A549 (cell line): ENCODE data around the gene ARHGAP25.
A peak's percentile ranks its signal among the peaks of the same experiment; 100 is the strongest.

Source experiments
- CEBPB ChIP-seq, 2 experiments: fragments of >200 bp in 1 of 2; sonication (Bioruptor Twin) in 1 of 2; formaldehyde crosslinking in 1 of 2; IDR thresholded peaks; 2 replicates each; pipeline ENCODE4 v1.6.1; 2012 to 2016
- CHD2 ChIP-seq: fragments of 150-350 bp; IDR thresholded peaks from 2 replicates; pipeline ENCODE4 v1.6.1; 2014; ENCODE audit warnings: low read length; ENCODE audit not compliant: partially characterized antibody
- HOXA7 ChIP-seq: fragments of 250-450 bp; sonication (Bioruptor Pico); IDR thresholded peaks from 2 replicates; pipeline ENCODE4 v1.5.0; 2020; ENCODE audit warnings: mild to moderate bottlenecking, moderate library complexity
- JUNB ChIP-seq: fragments of >200 bp; sonication (Bioruptor Twin); formaldehyde crosslinking; IDR thresholded peaks from 2 replicates; pipeline ENCODE4 v1.6.1; 2016
- KDM5A ChIP-seq: fragments of 200-600 bp; sonication (generic); IDR thresholded peaks from 2 replicates; pipeline ENCODE4 v1.6.1; 2016; ENCODE audit warnings: antibody characterized with exemption, mild to moderate bottlenecking
- MAFK ChIP-seq: fragments of 450-650 bp; IDR thresholded peaks from 2 replicates; pipeline ENCODE4 v1.6.1; 2014; ENCODE audit not compliant: partially characterized antibody
- MAZ ChIP-seq: fragments of 150-350 bp; IDR thresholded peaks from 2 replicates; pipeline ENCODE4 v1.6.1; 2014; ENCODE audit warnings: antibody characterized with exemption, low read depth, low read length, borderline replicate concordance
- POLR2A ChIP-seq: IDR thresholded peaks from 2 replicates; pipeline ENCODE4 v1.6.1; 2012; ENCODE audit warnings: mild to moderate bottlenecking, low read length
- RCOR1 ChIP-seq: fragments of 150-350 bp; IDR thresholded peaks from 2 replicates; pipeline ENCODE4 v1.6.1; 2014; ENCODE audit warnings: antibody characterized with exemption, low read length, low read depth
- SMC3 ChIP-seq: fragments of >200 bp; sonication (Bioruptor Twin); formaldehyde crosslinking; IDR thresholded peaks from 3 replicates; pipeline ENCODE4 v1.6.1; 2018; ENCODE audit warnings: inconsistent platforms
- TF ChIP-seq, protein P1 (sequence below): fragments of 450-650 bp; IDR thresholded peaks from 2 replicates; pipeline ENCODE4 v1.6.1; 2014; ENCODE audit warnings: antibody characterized with exemption
- TF ChIP-seq, protein P2 (sequence below): fragments of >200 bp; sonication (Bioruptor Twin); formaldehyde crosslinking; IDR thresholded peaks from 3 replicates; pipeline ENCODE4 v1.5.1; 2016
- TF ChIP-seq, protein P3 (sequence below): fragments of 200-600 bp; sonication (generic); IDR thresholded peaks from 2 replicates; pipeline ENCODE4 v1.6.1; 2016; ENCODE audit warnings: antibody characterized with exemption, mild to moderate bottlenecking, moderate library complexity

DNA sequence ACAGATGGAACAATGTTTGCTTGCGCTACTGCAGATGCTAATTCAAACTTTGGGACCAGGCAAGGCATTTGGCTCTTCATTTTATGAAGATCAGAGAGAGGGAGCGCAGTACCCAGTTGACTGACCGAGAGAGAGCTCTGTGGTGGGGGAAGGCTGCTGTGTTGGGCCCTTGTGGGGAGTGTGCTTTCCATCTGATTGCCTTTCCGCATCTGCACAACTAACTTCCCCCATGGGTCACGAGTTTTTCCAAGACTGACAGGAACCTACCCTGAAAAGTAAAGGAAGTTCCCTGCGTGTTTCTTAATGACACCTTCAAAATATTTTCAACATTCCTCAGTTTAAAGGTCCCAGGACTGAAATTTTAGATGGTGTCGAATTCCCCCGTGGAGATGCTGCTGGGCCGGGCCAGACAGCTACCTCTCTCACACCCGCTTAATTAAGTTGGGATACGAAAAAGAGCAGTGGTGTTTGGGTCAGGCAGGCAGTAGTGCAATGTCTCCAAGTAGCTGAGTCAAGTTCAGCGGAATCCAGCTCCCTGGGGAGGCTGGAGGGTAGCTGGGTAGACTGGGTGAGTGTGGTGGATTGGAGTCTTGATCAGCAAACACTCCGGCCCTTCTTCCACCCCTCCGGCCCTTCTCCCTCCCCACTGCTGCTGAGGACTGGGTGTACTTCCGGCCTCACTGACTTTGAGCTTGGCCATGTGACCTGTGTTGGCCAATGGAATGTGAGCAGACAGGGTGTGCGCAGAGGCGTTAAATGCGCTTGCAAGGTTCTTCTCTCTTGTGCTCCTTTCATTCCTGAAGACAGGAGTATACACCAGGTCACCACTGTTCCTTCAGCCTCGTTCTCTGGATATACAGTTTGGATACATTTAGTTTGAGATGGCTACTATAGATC is 2.3 kb upstream of the ARHGAP25 start:
- TF ChIP-seq JUNB: no peak
- no peak for TF ChIP-seq SMC3
- TF ChIP-seq, protein P1, sequence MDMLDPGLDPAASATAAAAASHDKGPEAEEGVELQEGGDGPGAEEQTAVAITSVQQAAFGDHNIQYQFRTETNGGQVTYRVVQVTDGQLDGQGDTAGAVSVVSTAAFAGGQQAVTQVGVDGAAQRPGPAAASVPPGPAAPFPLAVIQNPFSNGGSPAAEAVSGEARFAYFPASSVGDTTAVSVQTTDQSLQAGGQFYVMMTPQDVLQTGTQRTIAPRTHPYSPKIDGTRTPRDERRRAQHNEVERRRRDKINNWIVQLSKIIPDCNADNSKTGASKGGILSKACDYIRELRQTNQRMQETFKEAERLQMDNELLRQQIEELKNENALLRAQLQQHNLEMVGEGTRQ: 0 out of 2 replicates have a peak, but pooled peaks have one; percentile 10
- TF ChIP-seq, protein P2, sequence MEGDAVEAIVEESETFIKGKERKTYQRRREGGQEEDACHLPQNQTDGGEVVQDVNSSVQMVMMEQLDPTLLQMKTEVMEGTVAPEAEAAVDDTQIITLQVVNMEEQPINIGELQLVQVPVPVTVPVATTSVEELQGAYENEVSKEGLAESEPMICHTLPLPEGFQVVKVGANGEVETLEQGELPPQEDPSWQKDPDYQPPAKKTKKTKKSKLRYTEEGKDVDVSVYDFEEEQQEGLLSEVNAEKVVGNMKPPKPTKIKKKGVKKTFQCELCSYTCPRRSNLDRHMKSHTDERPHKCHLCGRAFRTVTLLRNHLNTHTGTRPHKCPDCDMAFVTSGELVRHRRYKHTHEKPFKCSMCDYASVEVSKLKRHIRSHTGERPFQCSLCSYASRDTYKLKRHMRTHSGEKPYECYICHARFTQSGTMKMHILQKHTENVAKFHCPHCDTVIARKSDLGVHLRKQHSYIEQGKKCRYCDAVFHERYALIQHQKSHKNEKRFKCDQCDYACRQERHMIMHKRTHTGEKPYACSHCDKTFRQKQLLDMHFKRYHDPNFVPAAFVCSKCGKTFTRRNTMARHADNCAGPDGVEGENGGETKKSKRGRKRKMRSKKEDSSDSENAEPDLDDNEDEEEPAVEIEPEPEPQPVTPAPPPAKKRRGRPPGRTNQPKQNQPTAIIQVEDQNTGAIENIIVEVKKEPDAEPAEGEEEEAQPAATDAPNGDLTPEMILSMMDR: no peak
- no peak for TF ChIP-seq KDM5A
- TF ChIP-seq RCOR1: no peak
- no peak for TF ChIP-seq POLR2A
- no peak for TF ChIP-seq MAZ
- TF ChIP-seq CEBPB (IDR thresholded peaks at IDR 0.05): no peak
- TF ChIP-seq CHD2: no peak
- TF ChIP-seq, protein P3, sequence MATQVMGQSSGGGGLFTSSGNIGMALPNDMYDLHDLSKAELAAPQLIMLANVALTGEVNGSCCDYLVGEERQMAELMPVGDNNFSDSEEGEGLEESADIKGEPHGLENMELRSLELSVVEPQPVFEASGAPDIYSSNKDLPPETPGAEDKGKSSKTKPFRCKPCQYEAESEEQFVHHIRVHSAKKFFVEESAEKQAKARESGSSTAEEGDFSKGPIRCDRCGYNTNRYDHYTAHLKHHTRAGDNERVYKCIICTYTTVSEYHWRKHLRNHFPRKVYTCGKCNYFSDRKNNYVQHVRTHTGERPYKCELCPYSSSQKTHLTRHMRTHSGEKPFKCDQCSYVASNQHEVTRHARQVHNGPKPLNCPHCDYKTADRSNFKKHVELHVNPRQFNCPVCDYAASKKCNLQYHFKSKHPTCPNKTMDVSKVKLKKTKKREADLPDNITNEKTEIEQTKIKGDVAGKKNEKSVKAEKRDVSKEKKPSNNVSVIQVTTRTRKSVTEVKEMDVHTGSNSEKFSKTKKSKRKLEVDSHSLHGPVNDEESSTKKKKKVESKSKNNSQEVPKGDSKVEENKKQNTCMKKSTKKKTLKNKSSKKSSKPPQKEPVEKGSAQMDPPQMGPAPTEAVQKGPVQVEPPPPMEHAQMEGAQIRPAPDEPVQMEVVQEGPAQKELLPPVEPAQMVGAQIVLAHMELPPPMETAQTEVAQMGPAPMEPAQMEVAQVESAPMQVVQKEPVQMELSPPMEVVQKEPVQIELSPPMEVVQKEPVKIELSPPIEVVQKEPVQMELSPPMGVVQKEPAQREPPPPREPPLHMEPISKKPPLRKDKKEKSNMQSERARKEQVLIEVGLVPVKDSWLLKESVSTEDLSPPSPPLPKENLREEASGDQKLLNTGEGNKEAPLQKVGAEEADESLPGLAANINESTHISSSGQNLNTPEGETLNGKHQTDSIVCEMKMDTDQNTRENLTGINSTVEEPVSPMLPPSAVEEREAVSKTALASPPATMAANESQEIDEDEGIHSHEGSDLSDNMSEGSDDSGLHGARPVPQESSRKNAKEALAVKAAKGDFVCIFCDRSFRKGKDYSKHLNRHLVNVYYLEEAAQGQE: no peak
- TF ChIP-seq HOXA7: no peak
- TF ChIP-seq MAFK: no peak
